NCI-H526 (cell line): ENCODE data around the gene RPS6KA1.
"Not testable (repeated sequence)": the region's sequence is repeated elsewhere in the genome, so short reads cannot be mapped to it uniquely, and the experiment has no call there.

Source experiments
- DNase-seq, 2 experiments: peaks; one replicate each; lab custom pipeline; 2025; lab: John Stamatoyannopoulos, UW

Gene RPS6KA1

GRCh38 chr1:26602378-26602959 lies 72.9 kb downstream of the RPS6KA1 start:
- peak; percentile 22 to 63 for DNase-seq

DNA sequence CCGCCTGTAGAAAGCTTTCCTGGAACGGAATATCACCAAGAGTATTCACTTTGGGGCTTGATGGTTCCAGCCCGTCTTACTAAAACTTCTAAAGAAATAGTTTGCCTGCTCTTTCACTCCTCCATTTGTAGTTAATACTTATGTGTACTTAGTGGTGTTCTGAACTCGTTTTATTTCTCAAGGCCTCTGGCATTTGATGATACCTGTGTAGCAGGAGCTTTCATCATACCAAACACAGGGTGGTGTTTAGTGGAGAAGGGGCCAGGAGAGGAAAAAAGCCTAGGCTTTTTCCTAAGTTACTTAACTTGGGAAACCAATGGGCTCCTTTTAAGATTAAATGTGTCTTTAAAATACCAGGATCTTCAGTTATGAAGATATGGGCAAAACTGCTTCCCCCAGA lies 74.3 kb downstream of the RPS6KA1 start:
- DNase-seq: no peak

- DNase-seq: no peak
Observed at GRCh38 chr1:26607186-26607585, 77.6 kb downstream of the RPS6KA1 start.

- no peak for DNase-seq
Observed at GRCh38 chr1:26608895-26609294, 79.3 kb downstream of the RPS6KA1 start.

- DNase-seq: no peak
Observed at GRCh38 chr1:26610781-26611180, 81.2 kb downstream of the RPS6KA1 start.

DNA sequence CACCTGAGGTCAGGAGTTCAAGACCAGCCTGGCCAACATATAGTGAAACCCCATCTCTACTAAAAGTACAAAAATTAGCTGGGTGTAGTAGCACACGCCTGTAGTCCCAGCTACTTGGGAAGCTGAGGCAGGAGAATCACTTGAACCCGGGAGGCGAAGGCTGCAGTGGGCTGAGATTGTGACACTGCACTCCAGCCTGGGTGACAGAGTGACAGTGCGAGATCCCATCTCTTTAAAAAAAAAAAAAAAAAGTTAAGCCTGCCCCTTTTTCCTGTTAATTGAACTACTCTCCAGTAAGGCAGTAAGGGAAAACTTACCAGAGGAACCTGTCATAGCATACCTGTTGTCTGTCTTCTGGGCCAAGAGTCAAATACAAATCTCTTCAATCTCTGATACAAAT lies 83.1 kb downstream of the RPS6KA1 start:
- DNase-seq: not testable (repeated sequence)

DNA sequence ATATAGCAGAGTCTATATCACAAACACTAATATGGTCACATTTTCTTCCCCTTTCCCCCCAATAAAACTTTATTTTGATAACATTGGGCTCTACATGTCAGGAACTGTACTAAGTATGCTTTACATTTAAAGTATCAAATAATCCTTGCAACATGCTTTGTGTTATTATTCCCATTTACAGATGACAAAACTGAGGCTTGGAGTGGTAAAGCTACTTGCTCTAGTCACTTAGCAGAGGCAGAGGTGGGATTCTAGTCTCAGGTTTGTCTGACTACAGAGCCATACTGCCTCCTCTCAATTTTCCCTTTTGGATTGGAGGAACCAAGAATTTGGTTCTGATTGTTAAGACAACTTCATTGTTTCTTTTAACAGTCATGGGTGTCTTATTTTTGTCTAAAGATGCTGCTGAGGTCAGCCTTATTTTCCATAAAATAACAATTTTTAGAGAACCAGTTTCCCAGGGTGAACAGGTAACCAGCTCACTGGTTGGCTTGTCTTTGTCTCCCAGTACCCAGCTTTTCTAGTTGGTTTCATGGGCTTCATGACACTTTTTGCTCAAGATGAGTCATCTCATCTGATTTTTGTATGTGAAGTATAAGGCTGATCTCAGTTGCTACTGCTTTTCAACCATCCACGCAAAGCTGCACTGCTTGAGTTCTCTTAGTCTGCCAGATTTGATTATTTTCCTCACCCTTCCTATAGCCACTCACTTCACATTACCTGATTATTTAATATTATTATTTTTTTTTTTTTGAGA lies 85.3 kb downstream of the RPS6KA1 start:
- DNase-seq: no peak

GRCh38 chr1:26616881-26617280 lies 87.3 kb downstream of the RPS6KA1 start:
- no peak for DNase-seq

DNA sequence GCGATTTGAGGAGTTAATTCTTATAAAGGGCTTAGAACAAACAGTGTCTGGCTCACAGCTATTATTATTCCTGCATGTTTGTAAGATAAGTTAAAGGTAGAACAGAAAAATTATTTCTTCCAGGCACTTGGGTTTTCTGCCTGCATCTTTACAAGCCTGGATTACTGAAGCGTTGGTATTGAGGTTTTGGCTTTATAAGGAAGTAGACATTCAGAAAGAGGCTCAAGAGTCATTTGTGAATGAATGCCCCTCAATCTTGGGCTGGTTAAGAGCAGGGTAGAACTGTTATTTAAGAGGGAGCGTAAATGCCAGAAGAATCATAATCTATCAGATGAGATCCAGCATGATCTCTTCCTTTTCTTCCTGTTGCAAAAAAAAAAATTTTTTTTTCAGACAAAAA lies 89.0 kb downstream of the RPS6KA1 start:
- no peak for DNase-seq
